ENCODE results near the gene TMEM179. TPM values are rescaled to one million over a fixed set of nuclear protein-coding genes. Genes with fewer than 3 reads are reported as not detected.

The TMEM179 gene
- total RNA-seq, 2 experiments from 2014 or later, result not detected

DNA sequence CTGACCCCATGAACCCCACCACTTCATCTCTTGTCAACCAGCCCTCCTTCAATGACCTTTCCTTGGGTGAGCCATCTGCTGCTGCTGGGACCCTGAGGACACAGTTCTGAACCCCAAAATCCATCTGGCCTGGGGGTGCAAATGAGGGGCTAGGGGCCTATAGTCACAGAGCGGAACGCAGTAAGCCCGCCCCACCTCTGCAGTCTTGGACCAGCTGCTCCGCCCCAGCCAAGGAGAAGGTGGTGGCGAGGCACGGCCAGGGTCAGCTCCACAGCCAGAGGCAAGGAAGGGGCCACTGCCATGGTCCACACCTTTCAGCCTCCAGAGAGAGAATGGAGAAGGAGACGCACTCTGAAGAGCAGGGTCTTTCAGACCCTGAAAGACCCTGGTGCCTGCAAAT lies 5.1 kb downstream of the TMEM179 start:
- H3K27me3 Mint-ChIP-seq, result peaks cover 10% of the 10 kb centered on the region
- no peak overlapping the region for H3K27ac Mint-ChIP-seq
- no peak for ATAC-seq (ENCODE audit: low read depth)
- POLR2A ChIA-PET, result no interaction called here
- H3K4me1 Mint-ChIP-seq, result no peaks in the 10 kb centered on the region
- H3K4me3 Mint-ChIP-seq, result no peak overlapping the region
- H3K36me3 Mint-ChIP-seq, result no peaks in the 10 kb centered on the region
- H3K9me3 Mint-ChIP-seq, result no peaks in the 10 kb centered on the region
- no peak for DNase-seq

DNA sequence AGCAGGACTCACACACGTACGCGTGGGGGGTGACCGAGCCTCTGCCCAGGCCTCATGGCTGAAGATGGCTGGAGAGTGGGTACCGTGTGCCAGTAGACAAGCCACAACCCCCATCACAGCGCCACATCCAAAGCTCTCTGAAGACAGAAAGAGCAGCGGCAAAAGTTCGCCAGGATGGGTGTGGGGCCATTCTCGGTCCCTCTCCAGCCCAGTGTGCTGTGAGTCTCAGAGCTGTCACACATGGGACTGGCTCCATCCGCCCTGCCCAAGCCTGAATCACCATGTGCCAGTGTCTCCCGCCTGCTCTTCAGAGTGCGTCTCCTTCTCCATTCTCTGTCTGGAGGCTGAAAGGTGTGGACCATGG lies 5.7 kb downstream of the TMEM179 start:
- DNase-seq (no peak), ATAC-seq (ENCODE audit: low read depth) (no peak)
- H3K4me3 Mint-ChIP-seq, result no peak overlapping the region
- H3K27me3 Mint-ChIP-seq, result peaks cover 4% of the 10 kb centered on the region
- POLR2A ChIA-PET, result no interaction called here
- no peaks in the 10 kb centered on the region for H3K4me1 Mint-ChIP-seq
- H3K9me3 Mint-ChIP-seq, result no peaks in the 10 kb centered on the region
- H3K36me3 Mint-ChIP-seq, result no peaks in the 10 kb centered on the region
- H3K27ac Mint-ChIP-seq, result no peak overlapping the region

DNA sequence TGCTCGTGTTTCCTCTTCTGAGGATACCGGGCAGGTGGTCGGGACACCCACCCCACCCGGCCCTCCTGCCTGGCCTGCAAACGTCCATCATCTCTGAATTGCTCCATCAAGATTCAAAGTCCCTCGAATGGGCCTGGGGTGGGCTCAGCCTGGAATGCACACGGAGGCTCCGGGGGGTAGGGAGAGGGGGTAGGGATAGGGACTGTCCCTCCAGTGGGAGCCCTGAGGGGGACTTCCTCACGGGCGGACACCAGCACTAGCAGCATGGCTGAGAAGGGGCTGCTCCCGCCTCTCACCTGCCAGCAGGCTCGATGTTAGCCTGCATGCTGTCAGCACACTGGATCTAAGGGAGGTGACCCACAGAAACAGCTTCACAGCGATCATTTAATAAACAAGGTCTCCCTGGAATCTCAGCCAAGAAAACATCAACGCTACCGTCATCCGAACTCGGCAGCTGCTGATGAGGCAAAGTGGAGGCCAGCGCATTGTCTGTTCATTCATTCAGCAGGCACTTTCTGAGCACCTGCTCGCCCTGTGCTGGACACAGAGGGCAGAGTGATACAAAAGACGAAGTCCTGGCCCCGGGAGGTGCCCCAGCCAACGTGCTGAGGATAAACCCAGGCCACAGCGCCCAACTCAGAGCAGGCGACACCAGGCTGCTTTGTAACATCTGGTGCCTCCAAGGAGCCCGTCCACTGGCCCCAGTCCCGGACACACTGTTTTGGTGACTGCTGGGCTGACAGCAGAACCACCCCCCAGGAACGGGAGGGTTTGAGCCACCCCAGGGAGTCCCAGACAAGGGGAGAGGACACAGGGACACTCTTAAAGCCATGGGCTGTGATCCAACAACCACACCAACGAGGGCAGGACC lies 6.3 kb downstream of the TMEM179 start:
- Mint-ChIP-seq H3K27me3 (no peaks in the 10 kb centered on the region), H3K4me1 (no peaks in the 10 kb centered on the region), H3K36me3 (no peaks in the 10 kb centered on the region), H3K4me3 (no peak overlapping the region), H3K9me3 (no peaks in the 10 kb centered on the region), H3K27ac (no peak overlapping the region)
- no peak for ATAC-seq (ENCODE audit: low read depth)
- POLR2A ChIA-PET, result no interaction called here
- DNase-seq, result no peak

DNA sequence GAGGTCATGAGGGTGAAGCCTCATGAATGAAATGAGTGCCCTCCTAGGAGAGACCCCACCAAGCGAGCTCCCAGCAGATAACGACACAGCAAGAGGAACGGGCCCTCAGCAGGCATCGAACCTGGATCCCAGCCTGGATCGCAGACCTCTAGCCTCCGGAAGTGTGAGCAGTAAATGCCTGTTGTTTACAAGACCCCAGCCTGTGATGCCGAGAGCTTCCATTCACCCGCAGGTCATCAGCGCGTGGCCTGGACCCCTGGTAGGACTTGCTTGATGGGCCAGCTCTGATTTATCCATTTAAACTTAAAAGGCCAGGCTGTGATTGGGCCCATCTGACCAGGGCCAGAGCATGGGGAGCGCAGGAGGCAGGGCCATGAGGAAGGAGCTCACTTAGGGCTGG lies 7.0 kb downstream of the TMEM179 start:
- no peaks in the 10 kb centered on the region for H3K36me3 Mint-ChIP-seq
- no peak overlapping the region for H3K4me3 Mint-ChIP-seq
- no peaks in the 10 kb centered on the region for H3K4me1 Mint-ChIP-seq
- DNase-seq (no peak), ATAC-seq (ENCODE audit: low read depth) (no peak)
- H3K27ac Mint-ChIP-seq, result no peak overlapping the region
- POLR2A ChIA-PET, result no interaction called here
- no peaks in the 10 kb centered on the region for H3K27me3 Mint-ChIP-seq
- no peaks in the 10 kb centered on the region for H3K9me3 Mint-ChIP-seq

DNA sequence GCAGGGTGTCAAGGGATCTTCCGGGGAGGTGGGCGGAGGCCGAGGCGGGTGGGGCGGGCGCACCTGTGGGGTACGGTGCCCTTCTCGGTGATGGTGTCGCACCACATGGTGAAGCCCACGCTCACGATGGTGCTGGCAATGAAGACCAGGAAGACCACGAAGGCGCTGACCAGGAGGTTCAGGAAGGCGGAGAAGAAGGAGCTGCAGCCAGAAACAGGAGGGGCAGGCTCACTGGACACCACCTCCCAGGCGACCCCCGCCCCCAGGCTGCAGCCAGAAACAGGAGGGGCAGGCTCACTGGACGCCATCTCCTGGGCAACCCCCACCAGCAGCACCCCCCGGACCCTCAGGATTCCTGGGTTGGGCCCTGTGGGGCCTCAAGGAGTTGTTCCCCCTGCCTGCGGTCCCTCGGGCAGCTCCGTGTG lies 7.6 kb downstream of the TMEM179 start:
- H3K36me3 Mint-ChIP-seq, result no peaks in the 10 kb centered on the region
- no peak for DNase-seq
- no peaks in the 10 kb centered on the region for H3K27me3 Mint-ChIP-seq
- H3K9me3 Mint-ChIP-seq, result no peaks in the 10 kb centered on the region
- no peak for ATAC-seq (ENCODE audit: low read depth)
- H3K27ac Mint-ChIP-seq, result no peak overlapping the region
- H3K4me1 Mint-ChIP-seq, result no peaks in the 10 kb centered on the region
- H3K4me3 Mint-ChIP-seq, result no peak overlapping the region
- POLR2A ChIA-PET, result no interaction called here

DNA sequence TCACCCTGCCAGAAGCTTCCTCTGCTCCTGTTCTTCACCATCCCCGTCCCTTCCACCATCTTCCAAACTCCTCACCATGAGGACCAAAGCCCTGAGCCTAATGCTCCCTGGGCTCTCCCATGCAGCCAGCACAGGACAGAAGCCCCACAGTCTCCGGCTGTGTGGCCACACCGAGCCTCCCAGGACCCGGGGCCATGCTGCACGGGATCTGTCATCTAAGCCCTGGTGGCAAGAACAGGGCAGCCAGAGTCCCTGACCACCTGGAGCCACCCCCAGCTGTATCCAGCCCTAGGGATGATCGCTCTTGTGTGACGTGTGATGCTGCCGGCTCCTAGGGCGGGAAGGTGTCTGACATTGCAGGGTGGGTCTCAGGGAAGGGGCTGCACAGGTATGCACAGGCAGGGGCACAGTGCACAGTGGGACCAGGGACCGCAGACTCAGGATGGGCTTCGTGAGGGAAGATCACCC lies 8.1 kb downstream of the TMEM179 start:
- ATAC-seq (ENCODE audit: low read depth), result no peak
- POLR2A ChIA-PET, result no interaction called here
- H3K27ac Mint-ChIP-seq, result no peak overlapping the region
- H3K4me3 Mint-ChIP-seq, result no peak overlapping the region
- no peaks in the 10 kb centered on the region for H3K27me3 Mint-ChIP-seq
- no peaks in the 10 kb centered on the region for H3K4me1 Mint-ChIP-seq
- no peaks in the 10 kb centered on the region for H3K36me3 Mint-ChIP-seq
- no peaks in the 10 kb centered on the region for H3K9me3 Mint-ChIP-seq
- DNase-seq, result no peak

DNA sequence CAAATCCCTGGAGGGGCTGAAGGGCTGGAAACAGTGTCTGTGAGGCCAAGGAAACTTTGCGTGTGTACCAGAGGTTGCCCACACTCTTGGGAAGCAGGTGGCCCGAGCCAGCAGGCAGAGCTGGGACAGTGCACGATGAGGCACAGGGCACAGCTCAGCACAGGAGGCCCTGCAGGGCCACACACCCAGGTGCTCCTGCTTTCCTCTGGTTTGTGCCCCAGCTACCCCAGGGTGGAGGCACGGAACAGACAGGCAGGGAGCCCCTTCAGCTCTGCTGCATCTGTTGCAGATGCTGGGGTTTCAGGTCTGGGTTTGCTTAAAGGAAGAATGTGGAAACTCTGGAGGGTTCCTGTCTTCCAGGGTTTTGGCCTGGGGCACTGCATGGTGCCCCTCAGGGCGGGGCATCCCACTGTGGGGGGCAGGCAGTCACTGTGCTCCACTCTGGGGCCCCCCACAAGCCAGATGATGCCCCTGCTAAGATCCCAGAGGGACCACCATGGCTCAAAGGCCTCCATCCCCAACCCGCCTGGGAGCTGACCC lies 8.6 kb downstream of the TMEM179 start:
- no peak for DNase-seq
- Mint-ChIP-seq H3K27me3 (no peaks in the 10 kb centered on the region), H3K4me1 (no peaks in the 10 kb centered on the region), H3K9me3 (no peaks in the 10 kb centered on the region), H3K27ac (no peak overlapping the region), H3K36me3 (no peaks in the 10 kb centered on the region), H3K4me3 (no peak overlapping the region)
- no peak for ATAC-seq (ENCODE audit: low read depth)
- POLR2A ChIA-PET, result no interaction called here

DNA sequence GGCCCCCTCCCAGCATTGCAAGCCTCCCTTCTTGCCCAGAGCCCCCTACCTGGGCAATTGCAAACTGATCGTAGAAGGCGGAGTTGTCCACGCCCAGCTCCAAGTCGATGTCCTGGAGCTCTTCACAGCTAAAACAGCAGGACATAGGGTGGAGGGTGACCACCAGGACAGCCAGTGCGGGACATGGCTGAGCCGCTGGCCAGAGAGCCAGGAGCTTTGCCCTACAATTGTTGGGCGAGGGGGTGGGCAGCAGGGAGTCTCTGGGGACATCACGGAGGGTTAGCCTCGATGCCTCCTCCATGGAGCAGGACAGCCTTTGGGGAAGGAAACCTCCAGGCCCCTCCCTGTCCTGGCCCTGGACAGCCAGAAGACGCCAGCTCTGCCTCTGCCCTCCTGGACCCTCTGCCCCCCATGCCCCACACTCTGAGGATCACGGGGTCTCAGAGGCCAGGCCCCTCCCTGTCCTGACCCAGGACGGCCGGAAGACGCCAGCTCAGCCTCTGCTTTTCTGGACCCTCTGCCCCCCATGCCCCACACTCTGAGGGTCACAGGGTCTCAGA lies 9.4 kb downstream of the TMEM179 start:
- H3K4me1 Mint-ChIP-seq, result no peaks in the 10 kb centered on the region
- no peak overlapping the region for H3K27ac Mint-ChIP-seq
- H3K36me3 Mint-ChIP-seq, result no peaks in the 10 kb centered on the region
- no peaks in the 10 kb centered on the region for H3K27me3 Mint-ChIP-seq
- no peak for DNase-seq
- H3K9me3 Mint-ChIP-seq, result no peaks in the 10 kb centered on the region
- H3K4me3 Mint-ChIP-seq, result no peak overlapping the region
- POLR2A ChIA-PET, result no interaction called here
- no peak for ATAC-seq (ENCODE audit: low read depth)

DNA sequence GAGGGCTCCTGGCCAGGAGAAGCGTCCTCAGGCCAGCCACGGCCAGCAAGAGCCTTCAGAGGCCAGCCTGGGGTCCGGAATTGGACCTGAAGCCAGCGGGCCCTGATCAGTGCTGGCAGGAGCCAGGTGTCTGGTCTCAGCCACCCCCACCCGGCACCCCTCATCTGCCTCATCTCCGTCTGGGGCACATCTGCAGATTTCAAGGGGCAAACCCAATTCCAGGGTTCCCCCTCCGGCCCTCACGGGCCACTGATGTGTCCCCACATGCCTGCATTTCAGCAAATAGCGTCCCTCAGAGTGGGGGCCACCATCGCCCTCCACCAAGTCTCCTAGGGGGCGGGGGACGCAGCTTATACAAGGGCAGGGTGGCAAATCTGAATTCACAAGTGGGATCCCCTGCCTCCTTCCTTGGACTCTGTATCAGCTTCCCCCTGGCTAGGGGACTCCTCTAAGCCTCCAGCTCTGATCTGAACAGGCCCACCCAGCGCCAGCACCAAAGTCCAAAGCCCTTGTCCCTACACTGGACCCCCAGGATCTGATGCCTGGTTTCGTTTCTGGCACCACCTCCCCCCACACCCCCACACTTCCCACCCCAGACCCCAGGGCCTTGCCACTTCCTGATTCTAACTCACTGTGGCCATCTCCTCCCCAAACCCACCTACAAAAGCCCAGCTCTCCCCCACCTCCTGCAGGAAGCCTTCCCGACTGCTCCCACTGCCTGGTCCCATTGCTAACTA lies 10.1 kb downstream of the TMEM179 start:
- POLR2A ChIA-PET, result no interaction called here
- Mint-ChIP-seq H3K36me3 (no peaks in the 10 kb centered on the region), H3K9me3 (no peaks in the 10 kb centered on the region), H3K4me1 (no peaks in the 10 kb centered on the region), H3K4me3 (no peak overlapping the region), H3K27me3 (no peaks in the 10 kb centered on the region), H3K27ac (no peak overlapping the region)
- ATAC-seq (ENCODE audit: low read depth) (no peak), DNase-seq (no peak)

DNA sequence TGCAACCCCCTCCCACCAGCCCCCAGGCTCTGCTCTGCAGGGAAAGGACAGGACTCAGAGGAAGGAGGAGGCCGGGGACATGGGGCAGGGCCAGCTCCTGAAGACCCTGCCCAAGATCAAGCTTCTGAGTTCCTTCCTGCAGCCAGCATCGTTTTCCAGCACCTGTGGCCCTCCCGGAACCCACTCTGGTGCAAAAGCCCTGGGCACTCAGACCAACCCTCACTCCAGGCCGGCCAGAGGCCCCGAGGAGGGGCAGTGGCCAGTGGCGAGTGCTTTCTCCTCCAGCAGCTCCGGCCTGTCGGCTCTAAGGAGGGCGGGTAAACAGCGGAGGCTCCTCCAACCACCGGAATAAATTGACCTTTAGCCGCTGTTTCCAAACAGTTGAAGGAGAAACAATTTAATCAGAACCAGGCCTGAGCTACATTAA lies 10.8 kb downstream of the TMEM179 start:
- Mint-ChIP-seq H3K4me3 (no peak overlapping the region), H3K4me1 (no peaks in the 10 kb centered on the region), H3K9me3 (no peaks in the 10 kb centered on the region), H3K27ac (no peak overlapping the region), H3K36me3 (no peaks in the 10 kb centered on the region), H3K27me3 (no peaks in the 10 kb centered on the region)
- POLR2A ChIA-PET, result no interaction called here
- DNase-seq, result no peak
- ATAC-seq (ENCODE audit: low read depth), result no peak

DNA sequence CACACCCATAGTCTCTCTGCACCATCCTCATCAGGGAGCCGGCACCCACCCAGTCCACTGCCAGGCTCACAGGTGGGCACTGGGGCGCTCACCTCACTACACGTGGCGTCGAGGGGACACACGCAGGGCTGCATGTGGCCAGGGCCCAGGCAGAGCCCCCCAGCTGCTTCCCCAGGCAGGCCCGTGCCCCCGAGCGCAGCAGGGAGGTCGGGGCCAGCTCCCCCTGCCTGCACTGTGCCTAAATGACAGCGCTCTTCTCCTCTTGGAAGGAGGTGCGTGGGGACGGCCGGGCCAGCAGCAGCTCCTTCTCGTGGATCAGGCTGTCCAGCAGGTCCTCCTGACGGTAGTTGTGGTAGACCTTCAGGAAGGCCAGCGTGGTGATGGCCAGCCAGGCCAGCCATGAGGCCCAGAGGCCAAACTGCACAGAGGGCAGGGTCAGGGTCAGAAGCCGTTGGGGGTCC lies 11.3 kb downstream of the TMEM179 start:
- no peaks in the 10 kb centered on the region for H3K27me3 Mint-ChIP-seq
- H3K36me3 Mint-ChIP-seq, result no peaks in the 10 kb centered on the region
- no peaks in the 10 kb centered on the region for H3K9me3 Mint-ChIP-seq
- H3K4me1 Mint-ChIP-seq, result no peaks in the 10 kb centered on the region
- H3K27ac Mint-ChIP-seq, result no peak overlapping the region
- no peak overlapping the region for H3K4me3 Mint-ChIP-seq
- DNase-seq (no peak), ATAC-seq (ENCODE audit: low read depth) (no peak)
- POLR2A ChIA-PET, result no interaction called here

DNA sequence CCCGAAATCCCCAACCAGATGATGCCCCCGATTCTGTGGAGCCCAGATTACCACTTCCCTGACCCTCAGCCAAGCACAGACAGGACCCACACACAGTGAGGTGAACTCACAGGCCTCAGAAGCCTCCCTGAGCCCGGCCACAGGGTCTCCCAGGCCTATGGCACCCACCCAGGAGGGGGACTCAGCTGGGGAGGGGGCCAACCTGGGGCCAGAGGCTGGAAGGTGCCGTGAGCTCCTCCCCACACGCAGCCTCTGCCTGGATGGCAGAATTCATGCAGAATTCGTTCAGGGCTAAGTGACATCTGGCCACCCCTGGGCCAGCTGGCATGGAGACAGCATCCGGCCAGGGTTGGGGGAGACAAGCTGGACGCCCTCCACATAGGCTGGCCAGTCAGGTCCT lies 11.8 kb downstream of the TMEM179 start:
- H3K36me3 Mint-ChIP-seq, result no peaks in the 10 kb centered on the region
- H3K27me3 Mint-ChIP-seq, result no peaks in the 10 kb centered on the region
- POLR2A ChIA-PET, result no interaction called here
- ATAC-seq (ENCODE audit: low read depth) (no peak), DNase-seq (no peak)
- no peaks in the 10 kb centered on the region for H3K9me3 Mint-ChIP-seq
- no peaks in the 10 kb centered on the region for H3K4me1 Mint-ChIP-seq
- H3K27ac Mint-ChIP-seq, result no peak overlapping the region
- no peak overlapping the region for H3K4me3 Mint-ChIP-seq

DNA sequence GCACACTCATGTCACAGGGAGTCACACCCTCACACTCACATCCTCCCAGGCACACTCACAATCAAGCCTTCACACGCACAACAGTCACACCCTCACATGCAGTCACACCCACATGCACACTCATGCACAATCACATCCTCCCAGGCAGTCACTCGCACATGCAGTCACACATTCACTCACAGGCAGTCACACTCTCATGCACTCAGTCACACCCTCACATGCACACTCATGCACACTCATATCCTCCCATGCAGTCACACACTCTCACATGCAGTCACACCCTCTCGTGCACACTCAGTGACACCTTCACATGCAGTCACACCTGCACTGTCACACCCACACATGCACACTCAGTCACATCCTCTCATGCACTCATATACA lies 12.3 kb downstream of the TMEM179 start:
- ATAC-seq (ENCODE audit: low read depth) (no peak), DNase-seq (no peak)
- Mint-ChIP-seq H3K4me1 (no peaks in the 10 kb centered on the region), H3K36me3 (no peaks in the 10 kb centered on the region), H3K27me3 (no peaks in the 10 kb centered on the region), H3K9me3 (no peaks in the 10 kb centered on the region), H3K4me3 (no peak overlapping the region), H3K27ac (no peak overlapping the region)
- POLR2A ChIA-PET, result no interaction called here
